Stimulated activated CD4-positive, alpha-beta T cell treated with anti-CD3 and anti-CD28 coated beads, Interleukin-15, amount 100 ng/mL, for 1 hour (primary cell): ENCODE measurements around the gene PRDM15.

ENCODE experiments used
- DNase-seq, 2 donors: peaks; one replicate each; pipeline ENCODE4 v3.0.0-alpha.2; 2020; ENCODE audit warnings: low read depth in 1 of 2, low spot score in 1 of 2

PRDM15 gene

DNA sequence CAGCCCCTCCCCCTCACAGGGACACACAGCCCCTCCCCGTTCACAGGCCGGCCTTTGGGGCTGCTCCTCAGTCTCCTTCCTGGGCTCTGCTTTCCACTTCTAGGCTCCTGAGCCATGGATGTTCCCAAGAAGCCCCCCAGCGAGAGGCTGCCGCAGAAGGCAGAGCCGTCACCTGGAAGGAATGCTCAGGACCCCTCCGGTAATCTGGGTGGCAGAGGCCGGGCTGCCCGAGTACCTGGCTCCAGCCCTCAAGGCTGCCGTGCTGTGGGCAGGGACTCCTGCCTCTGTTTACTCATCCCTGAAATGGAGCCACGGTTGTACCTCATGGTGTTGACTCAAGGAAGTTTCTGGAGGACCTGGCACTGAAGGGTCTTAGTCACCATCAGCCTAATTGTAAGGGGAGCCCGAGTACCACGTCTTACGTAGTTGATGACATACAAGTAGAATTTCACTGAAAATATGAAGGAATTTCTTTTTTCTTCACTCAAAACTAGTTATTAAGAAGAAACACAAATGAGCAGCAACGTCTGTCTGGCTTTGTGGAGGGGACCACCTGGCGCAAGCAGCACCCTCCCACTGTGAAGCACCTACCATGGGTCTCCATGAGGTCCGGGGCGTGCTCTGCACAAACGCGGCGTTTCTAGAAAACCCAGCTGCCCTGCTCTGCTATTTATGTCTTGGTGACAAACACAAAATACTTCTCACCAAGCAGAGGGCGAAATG lies 33.7 kb downstream of the PRDM15 start:
- no peak for DNase-seq

DNA sequence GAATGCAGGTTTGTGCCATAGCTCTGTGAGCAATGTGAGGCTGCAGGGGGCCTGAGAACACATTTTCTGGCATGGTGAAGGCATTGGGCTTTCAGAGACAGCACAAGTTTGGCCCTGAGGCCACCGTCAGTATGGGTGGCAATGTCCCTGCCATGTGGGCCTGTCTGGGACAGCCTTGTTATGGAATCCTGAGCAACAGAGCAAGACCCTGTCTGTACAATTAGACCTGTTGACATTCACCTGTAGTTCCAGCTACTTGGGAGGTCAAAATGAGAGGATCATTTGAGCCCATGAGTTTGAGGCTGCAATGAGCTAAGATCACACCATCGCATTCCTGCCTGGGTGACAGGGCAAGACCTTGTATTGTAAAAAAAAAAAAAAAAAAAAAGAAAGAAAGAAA lies 35.6 kb downstream of the PRDM15 start:
- no peak for DNase-seq

DNA sequence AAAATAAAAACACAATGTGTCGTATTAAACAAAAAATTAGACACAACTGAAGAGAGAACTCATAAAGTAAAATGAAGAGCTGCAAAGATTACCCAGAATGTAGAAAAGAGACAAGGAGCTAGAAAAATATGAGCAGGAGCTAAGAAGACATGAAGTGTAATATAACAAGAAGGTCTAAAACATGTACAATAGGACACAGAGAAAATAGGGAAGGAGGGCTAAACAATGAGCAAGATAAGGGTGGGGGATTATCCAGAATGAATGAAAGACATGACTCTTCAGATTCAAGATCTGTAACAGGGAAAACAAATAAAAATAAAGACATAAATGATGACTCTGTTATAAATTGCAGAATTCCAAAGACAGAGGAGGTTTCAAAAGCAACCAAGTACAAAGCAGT lies 38.3 kb downstream of the PRDM15 start:
- DNase-seq, result no peak

DNA sequence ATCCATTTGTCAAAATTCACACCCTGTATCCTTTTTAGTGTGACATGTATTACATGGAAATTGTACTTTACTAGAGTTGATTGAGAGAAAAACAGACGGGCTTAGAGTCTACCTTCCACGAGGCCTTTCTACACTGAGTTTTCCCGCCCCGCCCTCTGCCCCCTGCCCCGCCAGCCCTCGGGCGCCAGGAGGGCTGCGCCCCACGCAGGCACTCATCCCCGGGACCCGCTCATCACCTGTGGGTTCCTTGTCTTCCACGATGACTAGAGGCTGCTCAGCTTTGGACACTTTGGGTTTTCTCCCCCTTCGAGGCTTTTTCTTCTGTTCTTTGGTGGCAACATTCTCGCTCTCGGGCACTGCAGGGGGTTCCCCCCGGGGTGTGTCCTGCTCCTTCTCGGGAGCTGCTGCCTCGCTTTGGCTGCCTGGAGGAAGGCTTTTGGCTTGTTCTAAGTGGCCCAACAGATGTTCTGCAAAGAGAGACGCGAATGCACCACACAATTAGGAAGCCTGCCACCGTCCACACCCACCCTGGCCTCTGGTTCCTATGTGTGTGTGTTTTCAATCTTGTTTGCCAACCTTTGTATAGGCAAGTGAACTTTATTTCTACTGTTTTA lies 39.6 kb downstream of the PRDM15 start:
- no peak for DNase-seq

DNA sequence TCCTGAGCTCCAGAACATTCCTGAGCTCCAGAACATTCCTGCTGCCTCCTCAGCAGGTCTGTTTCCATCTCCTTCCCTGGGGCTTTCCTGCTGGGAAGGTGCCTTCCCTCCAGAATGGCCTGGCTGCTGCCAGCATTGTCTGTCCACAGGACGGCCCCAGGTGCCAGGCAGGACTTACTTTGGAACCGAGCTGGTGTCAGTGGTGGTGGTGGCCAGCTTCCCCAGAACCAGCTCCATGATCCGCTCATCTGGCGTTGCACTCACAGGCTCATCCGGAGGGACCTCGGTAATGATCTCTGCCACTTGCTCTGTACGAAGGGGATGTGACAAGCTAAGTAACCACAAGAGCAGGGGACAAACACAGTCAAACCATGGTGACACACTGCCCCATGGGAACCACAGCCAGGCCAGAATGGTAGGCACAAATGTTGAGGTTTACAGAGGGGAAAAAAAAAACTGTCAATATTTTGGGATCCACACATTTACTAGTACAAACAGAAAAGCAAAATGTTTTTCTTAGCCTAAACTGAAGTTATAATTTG lies 41.3 kb downstream of the PRDM15 start:
- DNase-seq, result no peak

DNA sequence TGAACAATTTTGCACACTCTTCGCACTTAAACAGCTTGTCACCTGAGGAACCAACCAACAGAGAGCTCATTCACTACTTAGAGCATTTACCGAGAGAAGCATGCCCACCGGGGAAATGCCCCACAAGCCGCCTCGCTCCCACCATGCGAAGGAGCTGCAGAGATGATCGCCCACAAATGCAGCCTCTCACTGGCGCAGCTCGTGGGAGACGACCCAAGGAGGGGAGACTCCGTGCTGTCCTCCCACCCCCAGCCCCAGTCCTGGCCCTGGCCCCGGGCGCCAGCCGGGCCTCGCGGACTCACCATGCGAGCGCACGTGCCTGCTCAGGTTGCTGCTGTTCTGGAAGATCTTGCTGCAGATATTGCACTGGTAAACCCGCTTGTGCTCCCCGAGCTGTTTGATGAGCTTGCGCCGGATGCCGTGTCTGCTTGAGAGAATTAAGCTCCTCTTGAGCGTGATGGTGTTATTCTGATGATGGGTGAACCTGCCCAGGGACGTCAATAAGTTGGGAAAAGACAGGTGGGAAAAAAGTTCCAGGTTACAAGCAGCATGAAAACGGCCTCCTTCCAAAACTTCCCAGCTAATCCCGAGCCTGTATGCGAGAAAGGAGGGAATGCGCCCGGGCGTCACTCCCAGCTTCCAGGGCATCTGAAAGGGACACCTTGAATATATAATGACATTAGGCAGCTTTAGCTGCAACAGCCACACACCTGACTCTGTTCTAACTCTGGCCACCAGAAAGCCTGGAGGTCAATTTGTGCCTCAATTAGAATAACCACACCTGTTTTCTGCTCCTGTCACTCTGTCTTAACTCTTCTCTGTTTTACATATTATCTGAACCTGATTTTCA lies 42.8 kb downstream of the PRDM15 start:
- DNase-seq, result no peak

DNA sequence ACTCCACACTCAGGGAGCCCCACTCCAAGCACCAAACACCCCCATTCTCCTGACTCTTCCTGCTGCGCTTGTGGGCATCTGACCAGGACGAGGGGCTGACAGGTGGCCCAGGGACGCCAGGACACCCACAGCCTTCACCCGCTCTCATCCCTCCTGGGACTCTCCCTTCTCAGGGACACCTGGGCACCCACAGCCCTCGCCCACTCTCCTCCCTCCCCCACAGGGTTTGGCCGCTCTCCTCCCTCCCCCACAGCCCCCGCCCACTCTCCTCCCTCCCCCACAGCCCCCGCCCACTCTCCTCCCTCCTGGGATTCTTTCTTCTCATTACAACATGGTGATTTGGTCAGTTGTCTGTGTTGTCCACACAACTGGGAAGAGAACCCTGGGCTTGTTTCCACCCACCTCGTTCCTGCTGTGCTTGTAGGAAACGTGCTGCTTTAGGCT lies 43.4 kb downstream of the PRDM15 start:
- no peak for DNase-seq

DNA sequence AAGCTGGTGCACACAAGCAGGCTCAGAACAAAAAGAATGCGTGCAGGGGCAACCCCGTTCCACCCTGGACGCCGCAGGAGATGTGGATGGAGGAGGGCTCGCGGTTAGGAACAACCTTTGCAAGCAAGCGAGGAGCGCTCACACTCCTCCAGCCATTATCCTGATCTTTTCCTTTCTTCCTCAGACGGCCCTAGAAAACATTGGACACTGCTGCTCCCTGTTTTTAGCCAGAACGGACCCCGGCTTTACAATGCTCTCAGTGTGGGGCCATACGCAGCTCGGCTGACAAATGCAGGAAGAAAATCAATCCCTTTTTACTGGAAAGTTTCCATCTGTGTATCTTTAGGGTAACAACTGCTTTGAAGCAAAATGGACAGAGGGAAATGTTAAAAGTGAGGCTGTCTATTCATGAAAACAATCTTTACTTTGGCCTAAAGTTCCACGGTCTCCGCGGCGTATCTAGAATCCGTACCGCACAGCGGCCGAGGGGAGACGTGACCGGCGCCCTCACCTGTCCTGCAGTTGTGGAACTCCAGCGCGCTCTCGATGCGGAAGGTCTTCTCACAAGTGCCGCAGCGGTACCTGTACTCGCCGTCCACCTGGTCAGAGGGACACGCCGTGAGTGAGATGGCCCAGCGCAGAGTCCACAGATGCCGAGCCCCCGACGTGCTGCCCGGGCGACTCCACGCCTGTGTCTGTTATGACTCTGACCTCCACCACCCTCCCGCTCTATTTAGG lies 44.0 kb downstream of the PRDM15 start:
- no peak for DNase-seq

DNA sequence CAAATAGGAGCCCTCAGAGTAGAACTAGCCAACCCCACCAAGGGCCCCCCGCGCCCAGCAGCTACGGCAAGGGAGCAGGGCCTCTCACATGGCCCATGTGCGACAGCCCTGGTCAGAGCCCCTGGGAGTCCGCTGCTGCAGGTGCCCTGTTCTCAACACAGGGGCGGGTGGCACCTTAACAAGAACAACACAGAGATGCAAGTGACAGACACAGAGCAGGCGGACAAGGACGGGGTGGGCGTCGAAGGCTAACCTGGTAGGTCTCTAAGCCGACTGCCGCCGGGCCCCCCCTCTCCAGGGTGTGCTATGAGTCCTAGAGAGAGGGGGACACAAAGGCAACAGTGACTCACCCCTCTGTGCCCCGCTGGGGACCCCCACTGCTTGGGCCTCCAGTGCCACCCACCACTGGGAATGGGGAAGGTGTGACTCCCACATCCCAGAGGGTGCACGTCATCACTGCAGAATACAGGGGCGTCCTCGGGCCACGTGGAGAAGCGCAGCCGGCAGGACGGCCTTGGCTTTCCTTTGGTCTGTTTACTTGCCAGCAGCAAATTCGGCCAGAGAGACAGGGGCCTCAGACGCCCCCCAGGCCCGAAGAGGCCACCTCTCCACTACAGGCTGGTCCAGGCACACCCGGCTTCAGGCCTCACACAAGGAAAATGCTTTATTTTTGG lies 44.8 kb downstream of the PRDM15 start:
- no peak for DNase-seq

DNA sequence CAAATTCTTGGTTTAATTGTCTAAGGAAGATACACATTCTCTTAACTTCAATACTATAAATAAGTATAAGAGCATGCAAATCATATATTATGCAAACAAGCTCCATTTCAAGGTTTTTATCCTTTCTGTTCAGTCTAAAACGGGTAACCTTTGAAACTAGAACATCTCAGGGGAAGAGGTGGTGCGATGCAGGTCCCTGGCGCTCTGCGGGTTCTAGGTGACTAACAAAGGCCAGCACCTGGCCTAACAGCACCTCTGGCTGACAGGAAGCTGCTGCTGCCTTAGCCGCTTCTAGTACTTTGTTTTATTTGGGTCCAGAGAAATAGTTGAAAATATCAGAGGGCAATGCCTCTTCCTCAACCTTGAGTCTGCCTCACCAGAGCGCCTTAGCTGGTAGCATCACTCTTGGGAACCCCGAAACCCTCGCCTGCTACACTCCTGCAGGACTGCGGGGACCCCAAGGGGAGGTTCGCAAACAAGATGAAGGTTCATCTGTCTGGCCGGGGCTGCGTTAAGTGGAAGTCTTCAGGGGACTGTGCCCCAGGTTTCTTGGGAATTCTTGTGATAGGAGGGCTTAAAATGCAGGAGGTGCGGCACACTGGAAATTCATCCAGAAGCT lies 45.5 kb downstream of the PRDM15 start:
- no peak for DNase-seq

DNA sequence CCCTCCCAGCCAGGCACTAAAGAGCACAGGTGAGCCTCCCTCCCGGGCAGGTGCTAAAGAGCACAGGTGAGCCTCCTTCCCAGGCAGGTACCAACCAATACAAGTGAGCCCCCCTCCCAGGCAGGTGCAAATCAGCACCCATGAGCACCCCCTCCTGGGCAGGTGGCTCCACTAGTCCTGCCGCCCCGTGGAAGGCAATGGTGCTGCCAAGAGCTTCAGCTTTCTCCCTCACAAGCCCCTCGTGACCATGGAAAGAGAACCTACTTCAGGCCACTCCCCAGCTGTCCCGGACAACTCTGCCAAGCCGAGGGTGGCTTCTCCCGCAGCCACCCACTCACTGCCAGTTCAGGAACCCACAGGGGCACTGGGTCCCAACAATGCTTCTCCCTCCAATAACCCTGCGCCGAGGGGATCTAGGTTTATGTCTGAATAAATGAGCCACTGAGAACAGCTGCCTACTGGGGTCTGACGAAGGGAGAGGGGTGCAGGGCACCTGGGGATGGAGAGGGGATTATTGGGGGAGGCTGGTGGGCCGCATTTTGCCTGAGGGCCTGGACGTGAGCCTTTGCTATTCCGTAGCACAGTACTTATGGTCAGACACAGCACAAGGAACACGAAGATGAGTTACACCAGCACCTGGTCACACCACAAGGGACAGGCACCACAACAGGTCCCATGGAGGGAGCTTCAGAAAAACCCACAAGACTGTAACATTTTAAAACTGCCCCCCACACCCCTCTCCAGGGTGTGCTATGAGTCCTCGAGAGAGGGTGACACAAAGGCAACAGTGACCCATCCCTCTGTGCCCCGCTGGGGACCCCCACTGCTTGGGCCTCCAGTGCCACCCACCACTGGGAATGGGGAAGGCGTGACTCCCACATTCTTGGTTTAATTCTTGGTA lies 46.3 kb downstream of the PRDM15 start:
- no peak for DNase-seq

DNA sequence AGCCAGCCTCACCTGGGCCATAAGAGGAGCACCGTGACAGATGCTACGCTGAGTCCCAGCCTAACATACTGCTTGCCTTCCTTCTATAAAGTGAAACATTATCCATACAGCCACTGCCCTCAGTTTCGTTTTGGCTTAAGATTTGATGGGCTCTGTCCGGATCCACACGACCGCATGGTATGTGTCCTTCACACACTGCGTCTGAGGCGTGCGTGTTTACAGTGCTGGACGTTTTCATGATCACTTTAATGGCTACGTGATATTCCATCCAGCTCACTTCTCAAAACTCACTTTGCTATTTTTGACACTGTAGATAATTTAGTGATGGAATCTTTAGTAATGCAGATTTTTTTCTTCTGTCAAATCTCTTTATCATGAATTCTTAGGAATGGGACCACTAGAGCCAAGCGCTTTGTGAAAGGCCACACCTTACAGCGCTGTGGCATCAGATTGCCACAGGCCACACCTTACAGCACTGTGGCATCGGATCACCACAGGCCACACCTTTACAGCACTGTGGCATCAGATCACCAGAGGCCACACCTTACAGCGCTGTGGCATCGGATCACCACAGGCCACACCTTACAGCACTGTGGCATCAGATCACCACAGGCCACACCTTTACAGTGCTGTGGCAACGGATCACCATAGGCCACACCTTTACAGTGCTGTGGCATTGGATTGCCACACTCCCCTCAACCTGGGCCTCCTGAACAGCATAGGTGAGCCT lies 47.1 kb downstream of the PRDM15 start:
- no peak for DNase-seq

DNA sequence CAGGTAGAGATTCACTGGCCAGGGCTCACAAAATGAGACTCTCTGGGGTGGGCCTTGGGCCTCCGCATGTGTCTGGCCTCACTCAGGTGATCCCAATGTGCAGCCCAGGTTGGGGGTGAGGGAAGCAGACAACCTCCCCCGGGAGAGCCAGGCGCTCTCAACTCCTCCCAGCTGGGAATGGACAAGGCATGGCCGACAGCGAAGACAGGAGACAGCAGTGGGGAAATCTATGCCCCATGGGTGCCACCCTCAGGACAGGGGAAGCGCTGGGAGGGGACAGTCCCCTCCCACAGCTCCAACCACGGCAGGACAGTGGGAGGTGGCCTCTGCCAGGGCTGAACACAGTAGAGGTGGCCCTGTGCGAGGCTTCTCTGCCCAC lies 47.7 kb downstream of the PRDM15 start:
- no peak for DNase-seq

DNA sequence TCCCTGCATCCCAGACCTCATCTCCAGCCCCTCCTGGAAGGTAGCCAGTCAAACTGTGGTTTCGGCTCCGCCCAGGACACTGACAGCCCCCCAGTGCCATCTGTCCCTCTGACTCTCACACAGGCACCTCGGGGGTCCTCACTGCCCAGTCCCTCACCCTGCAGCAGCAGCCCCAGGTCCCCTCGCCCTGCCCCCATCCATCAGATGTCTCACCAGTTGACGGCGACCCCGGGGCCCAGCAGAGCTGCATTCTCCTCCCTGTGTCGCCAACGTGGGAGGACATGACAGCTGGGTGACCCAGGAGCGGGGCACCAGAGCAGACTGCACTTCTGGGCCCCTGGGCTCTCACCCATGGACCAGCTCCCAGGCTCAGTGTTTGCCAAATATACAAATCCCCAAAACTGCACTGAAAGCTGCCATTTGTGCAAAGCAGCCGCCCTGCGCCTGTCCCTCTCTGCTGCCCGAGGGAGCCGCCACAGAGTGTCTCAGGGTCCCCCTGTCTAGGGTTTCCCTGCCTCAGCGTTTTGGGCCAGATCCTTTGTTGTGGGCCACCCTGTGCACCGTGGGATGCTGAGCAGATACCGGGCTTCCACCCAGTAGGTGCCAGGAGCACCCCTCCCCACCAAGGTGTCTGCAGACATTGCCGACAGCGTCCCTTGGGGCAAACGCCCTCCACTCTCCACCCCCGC lies 48.2 kb downstream of the PRDM15 start:
- no peak for DNase-seq

DNA sequence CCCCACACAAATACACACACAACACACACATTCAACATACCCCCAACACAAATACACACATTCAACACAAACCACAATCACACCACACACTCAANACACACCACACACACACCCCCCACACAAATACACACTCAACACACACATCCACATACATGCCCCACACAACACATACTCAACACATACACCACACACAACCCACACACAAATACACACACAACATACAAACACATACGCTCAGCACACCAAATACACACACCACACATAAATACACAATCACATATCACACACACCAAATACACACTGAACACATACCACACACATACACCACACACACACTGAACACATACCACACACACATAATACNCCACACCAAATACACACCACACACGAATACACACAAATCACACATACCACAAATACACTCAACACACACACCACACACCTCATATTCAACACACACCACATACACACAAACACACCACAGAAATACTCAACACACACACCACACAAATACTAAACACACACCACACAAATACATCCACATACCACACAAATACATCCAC lies 48.9 kb downstream of the PRDM15 start:
- DNase-seq, result no peak

DNA sequence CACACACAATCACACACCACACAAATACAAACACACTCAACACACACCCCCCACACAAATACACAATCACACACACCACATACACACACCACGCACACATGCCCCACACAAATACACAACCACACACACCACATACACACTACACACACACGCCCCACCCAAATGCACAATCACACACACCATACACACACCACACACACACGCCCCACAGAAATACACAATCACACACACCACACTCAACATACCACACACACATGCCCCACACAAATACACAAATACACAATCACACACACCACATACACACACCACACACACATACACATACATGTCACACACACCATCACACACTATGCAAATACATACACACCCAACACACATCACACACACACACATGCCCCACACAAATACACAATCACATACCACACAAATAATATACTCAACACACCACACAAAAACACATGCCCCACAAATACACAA lies 50.2 kb downstream of the PRDM15 start:
- no peak for DNase-seq
